Right lobe of liver (tissue), 6 donors: ENCODE measurements around the gene ESR2. TPM values are rescaled to one million over a fixed set of nuclear protein-coding genes. Genes with fewer than 3 reads are reported as not detected.
A peak's percentile ranks its signal among the peaks of the same experiment; 100 is the strongest.
"Not testable (repeated sequence)": the region's sequence is repeated elsewhere in the genome, so short reads cannot be mapped to it uniquely, and the experiment has no call there.

Experiments used
- ATAC-seq, 4 donors: fragments of 200-7000 bp; cut with Tn5 transposase; one replicate each; pipeline ENCODE4 v1.9.1; 2020; ENCODE audit warnings: mild to moderate bottlenecking in 4 of 4, moderate library complexity in 4 of 4
- DNase-seq, 3 donors: peaks; one replicate each; pipeline ENCODE4 v3.0.0-alpha.2; 2020
- H3K27ac ChIP-seq, 3 donors: fragments of 200-600 bp; one replicate each; pipeline ENCODE4 v1.8.0; 2022
- H3K27me3 ChIP-seq, 2 donors: fragments of 200-600 bp; one replicate each; pipeline ENCODE4 v1.8.0; 2022
- H3K36me3 ChIP-seq, 4 donors: fragments of 200-600 bp; sonication (generic) in 1 of 4; one replicate each; pipeline versions ENCODE4 v1.5.1 to v1.8.0; 2017 to 2022; ENCODE audit warnings: control low read depth in 1 of 4
- H3K4me1 ChIP-seq, 4 donors: fragments of 200-600 bp; sonication (generic) in 1 of 4; one replicate each; pipeline versions ENCODE4 v1.5.1 to v1.8.0; 2017 to 2022; ENCODE audit warnings: control low read depth in 1 of 4
- H3K4me3 ChIP-seq, 3 donors: fragments of 200-600 bp; one replicate each; pipeline ENCODE4 v1.8.0; 2022
- H3K9me3 ChIP-seq, 4 donors: fragments of 200-600 bp; sonication (generic) in 1 of 4; one replicate each; pipeline versions ENCODE4 v1.5.1 to v1.8.0; 2017 to 2022; ENCODE audit warnings: control low read depth in 1 of 4
- POLR2A ChIP-seq: fragments of 450-650 bp; IDR thresholded peaks from one replicate; pipeline ENCODE4 v1.6.1; 2017; ENCODE audit warnings: antibody characterized with exemption, mild to moderate bottlenecking
- WGBS: methylation state at CpG from one replicate; pipeline ENCODE4 v1.1.6; 2018; ENCODE audit warnings: low coverage, low lambda C conversion rate; ENCODE audit not compliant: insufficient coverage; ENCODE audit errors: missing lambda C conversion rate; 5-methylcytosine and 5-hydroxymethylcytosine counted together
- intact Hi-C, 2 donors: fragments of 100-400 bp; cut with DNase I; formaldehyde crosslinking; loops; one replicate each; pipeline versions ENCODE4 v1.11.2 to v1.14.1; 2022
- total RNA-seq, 6 experiments: library from RNA; depleted of rRNA in 2 of 6; stranded (reverse); fragments of >200 nt in 2 of 6; fragmentation: NEBNext Ultra II Directional in 3 of 6; extraction: Animal tissue kit (Norgen Biotek cat#: 25700) in 3 of 6; gene quantifications; one replicate each; pipeline versions ENCODE4 v1.1.0 to v1.2.4, GENCODE V29; 2016 to 2023
- TF ChIP-seq, protein P1 (sequence below), 4 donors: fragments of 200-600 bp in 3 of 4; fragments of 450-650 bp in 1 of 4; IDR thresholded peaks; one replicate each; pipeline versions ENCODE4 v1.5.1 to v1.8.0; 2016 to 2022; ENCODE audit warnings: antibody characterized with exemption in 4 of 4, mild to moderate bottlenecking in 2 of 4
- donor health status: DM: no; HTN: yes; CAD: no.
- donor health status: DM: no; HTN: no; CAD: no.
- donor health status: DM: no; HTN: no; CAD: no.
- donor health status: DM: no; HTN: yes; CAD: no.
- donor health status: DM: no; HTN: yes; CAD: no.

ESR2 gene
- total RNA-seq, 6 experiments from 2014 or later, result 0.04 TPM; not detected in 5

GRCh38 chr14:64049616-64050381 is 244.4 kb downstream of the ESR2 start:
- ATAC-seq (no peak), DNase-seq (no peak)
- Histone ChIP-seq H3K27ac (no peak overlapping the region), H3K27me3 (no peaks in the 10 kb centered on the region), H3K4me3 (no peak overlapping the region), H3K36me3 (no peaks in the 10 kb centered on the region), H3K9me3 (no peaks in the 10 kb centered on the region), H3K4me1 (no peaks in the 10 kb centered on the region)
- intact Hi-C loops, result no loop called here
- 91% methylated on average over 2 of the region's 2 CpGs for WGBS
- TF ChIP-seq POLR2A, result no peak
- TF ChIP-seq, protein P1, sequence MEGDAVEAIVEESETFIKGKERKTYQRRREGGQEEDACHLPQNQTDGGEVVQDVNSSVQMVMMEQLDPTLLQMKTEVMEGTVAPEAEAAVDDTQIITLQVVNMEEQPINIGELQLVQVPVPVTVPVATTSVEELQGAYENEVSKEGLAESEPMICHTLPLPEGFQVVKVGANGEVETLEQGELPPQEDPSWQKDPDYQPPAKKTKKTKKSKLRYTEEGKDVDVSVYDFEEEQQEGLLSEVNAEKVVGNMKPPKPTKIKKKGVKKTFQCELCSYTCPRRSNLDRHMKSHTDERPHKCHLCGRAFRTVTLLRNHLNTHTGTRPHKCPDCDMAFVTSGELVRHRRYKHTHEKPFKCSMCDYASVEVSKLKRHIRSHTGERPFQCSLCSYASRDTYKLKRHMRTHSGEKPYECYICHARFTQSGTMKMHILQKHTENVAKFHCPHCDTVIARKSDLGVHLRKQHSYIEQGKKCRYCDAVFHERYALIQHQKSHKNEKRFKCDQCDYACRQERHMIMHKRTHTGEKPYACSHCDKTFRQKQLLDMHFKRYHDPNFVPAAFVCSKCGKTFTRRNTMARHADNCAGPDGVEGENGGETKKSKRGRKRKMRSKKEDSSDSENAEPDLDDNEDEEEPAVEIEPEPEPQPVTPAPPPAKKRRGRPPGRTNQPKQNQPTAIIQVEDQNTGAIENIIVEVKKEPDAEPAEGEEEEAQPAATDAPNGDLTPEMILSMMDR (IDR thresholded peaks at IDR 0.05), result no peak

- H3K4me1 ChIP-seq, result no peaks in the 10 kb centered on the region
- H3K9me3 ChIP-seq, result no peaks in the 10 kb centered on the region
- H3K27ac ChIP-seq, result no peak overlapping the region
- WGBS, result 31% methylated on average over 1 of the region's 2 CpGs
- TF ChIP-seq, protein P1 (IDR thresholded peaks at IDR 0.05), result no peak
- TF ChIP-seq POLR2A, result no peak
- no peak overlapping the region for H3K4me3 ChIP-seq
- intact Hi-C loops, result no loop called here
- no peak for DNase-seq
- ATAC-seq, result no peak
- H3K36me3 ChIP-seq, result no peaks in the 10 kb centered on the region
- no peaks in the 10 kb centered on the region for H3K27me3 ChIP-seq
Measured at GRCh38 chr14:64045091-64045490, 249.1 kb downstream of the ESR2 start.

- DNase-seq, H3K9me3 ChIP-seq, ATAC-seq, intact Hi-C loops, H3K4me3 ChIP-seq, H3K36me3 ChIP-seq, H3K27ac ChIP-seq, H3K4me1 ChIP-seq, H3K27me3 ChIP-seq: not testable (repeated sequence)
- 99% methylated on average over 6 of the region's 6 CpGs for WGBS
Measured at GRCh38 chr14:64043296-64043695, 250.9 kb downstream of the ESR2 start.

GRCh38 chr14:64040044-64040443 is 254.1 kb downstream of the ESR2 start:
- Histone ChIP-seq H3K27me3 (no peaks in the 10 kb centered on the region), H3K9me3 (no peaks in the 10 kb centered on the region), H3K4me3 (no peak overlapping the region), H3K36me3 (no peaks in the 10 kb centered on the region), H3K4me1 (no peaks in the 10 kb centered on the region), H3K27ac (no peak overlapping the region)
- intact Hi-C loops, result no loop called here
- no peak for DNase-seq
- TF ChIP-seq, protein P1 (IDR thresholded peaks at IDR 0.05), result peak in 2 of 4 donors; percentile 17 to 20
- no peak for TF ChIP-seq POLR2A
- WGBS, result 85% methylated on average over 2 of the region's 2 CpGs
- ATAC-seq, result no peak

GRCh38 chr14:64038841-64039542 is 255.2 kb downstream of the ESR2 start:
- ATAC-seq, result no peak
- DNase-seq, result no peak

GRCh38 chr14:64037869-64038745 is 256.1 kb downstream of the ESR2 start:
- H3K27me3 ChIP-seq, H3K4me1 ChIP-seq, DNase-seq, H3K9me3 ChIP-seq, ATAC-seq, H3K4me3 ChIP-seq, H3K27ac ChIP-seq, intact Hi-C loops, H3K36me3 ChIP-seq: not testable (repeated sequence)
- WGBS, result 98% methylated on average over 9 of the region's 66 CpGs

More at GRCh38 chr14:64038841-64039542, 255.2 kb downstream of the ESR2 start:
- intact Hi-C loops, result no loop called here
- Histone ChIP-seq H3K4me3 (no peak overlapping the region), H3K9me3 (no peaks in the 10 kb centered on the region), H3K27ac (no peak overlapping the region), H3K4me1 (no peaks in the 10 kb centered on the region), H3K27me3 (no peaks in the 10 kb centered on the region), H3K36me3 (no peaks in the 10 kb centered on the region)
- WGBS, result 91% methylated on average over 5 of the region's 5 CpGs
- TF ChIP-seq, protein P1 (IDR thresholded peaks at IDR 0.05), result no peak
- TF ChIP-seq POLR2A, result no peak
